Lower leg skin (tissue), 4 donors: ENCODE measurements around the gene FANCC. TPM values are rescaled to one million over a fixed set of nuclear protein-coding genes. Genes with fewer than 3 reads are reported as not detected.

Experiments
- DNase-seq, 2 donors: peaks; one replicate each; pipeline ENCODE4 v3.0.0-alpha.2; 2019; ENCODE audit warnings: low spot score in 2 of 2
- H3K4me3 ChIP-seq: fragments of 200-600 bp; sonication (generic); 2 replicates; pipeline ENCODE4 v1.5.1; 2017; ENCODE audit warnings: mild to moderate bottlenecking, low read depth; ENCODE audit not compliant: poor library complexity, severe bottlenecking
- POLR2A ChIP-seq, 2 donors: fragments of 450-650 bp; IDR thresholded peaks; one replicate each; pipeline ENCODE4 v1.6.1; 2016 to 2017; ENCODE audit warnings: antibody characterized with exemption in 2 of 2, mild to moderate bottlenecking in 1 of 2, moderate library complexity in 1 of 2
- WGBS, 2 donors: methylation state at CpG; one replicate each; pipeline ENCODE4 v1.1.5; 2018; 5-methylcytosine and 5-hydroxymethylcytosine counted together
- intact Hi-C: fragments of 100-400 bp; cut with DNase I; formaldehyde crosslinking; loops from one replicate; pipeline ENCODE4 v1.15.0; 2023; ENCODE audit warnings: low total_unique reads
- microRNA counts, 2 donors: library from miRNA; unstranded; fragments of <30 nt; microRNA quantifications; one replicate each; lab custom pipeline; 2016
- microRNA-seq, 2 donors: library from miRNA; unstranded; fragments of <30 nt; microRNA quantifications; one replicate each; pipeline ENCODE4, GENCODE V29; 2016; ENCODE audit warnings: borderline replicate concordance in 2 of 2, borderline number of aligned reads in 1 of 2
- total RNA-seq, 4 donors: library from RNA; depleted of rRNA; stranded (reverse); fragments of >200 nt; gene quantifications; one replicate each; pipeline ENCODE4 v1.1.0, GENCODE V29; 2016
- TF ChIP-seq, protein P1 (sequence below), 3 donors: fragments of 450-650 bp; IDR thresholded peaks; one replicate each; pipeline ENCODE4 v1.5.1; 2016; ENCODE audit warnings: antibody characterized with exemption in 3 of 3, mild to moderate bottlenecking in 3 of 3, moderate library complexity in 2 of 3

FANCC gene
- total RNA-seq, 4 donors from 2014 or later = 6.7 to 10.2 (median 8.1) TPM

DNA sequence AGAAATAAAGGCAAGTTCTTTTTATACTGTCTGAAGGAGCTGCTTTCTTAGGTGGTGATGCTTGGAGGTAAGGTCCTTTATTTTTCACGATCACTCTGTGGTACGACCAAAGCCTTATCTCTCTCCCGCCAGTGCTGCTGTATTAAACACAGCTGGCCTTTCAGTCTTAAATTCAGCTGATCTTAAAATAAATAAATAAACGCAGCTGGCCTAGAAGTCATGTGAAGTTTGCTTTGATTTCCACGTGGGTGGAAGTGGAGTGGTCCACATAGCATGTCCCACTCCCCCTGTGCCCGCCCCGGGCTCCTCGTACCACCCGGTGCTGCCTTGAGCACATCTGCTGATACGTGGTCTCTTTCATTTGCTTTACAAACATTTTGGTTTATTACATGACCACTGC, 260.4 kb downstream of the FANCC start:
- 45 to 47% methylated on average over 10 of the region's 10 CpGs for WGBS, 2 donors
- TF ChIP-seq, protein P1, sequence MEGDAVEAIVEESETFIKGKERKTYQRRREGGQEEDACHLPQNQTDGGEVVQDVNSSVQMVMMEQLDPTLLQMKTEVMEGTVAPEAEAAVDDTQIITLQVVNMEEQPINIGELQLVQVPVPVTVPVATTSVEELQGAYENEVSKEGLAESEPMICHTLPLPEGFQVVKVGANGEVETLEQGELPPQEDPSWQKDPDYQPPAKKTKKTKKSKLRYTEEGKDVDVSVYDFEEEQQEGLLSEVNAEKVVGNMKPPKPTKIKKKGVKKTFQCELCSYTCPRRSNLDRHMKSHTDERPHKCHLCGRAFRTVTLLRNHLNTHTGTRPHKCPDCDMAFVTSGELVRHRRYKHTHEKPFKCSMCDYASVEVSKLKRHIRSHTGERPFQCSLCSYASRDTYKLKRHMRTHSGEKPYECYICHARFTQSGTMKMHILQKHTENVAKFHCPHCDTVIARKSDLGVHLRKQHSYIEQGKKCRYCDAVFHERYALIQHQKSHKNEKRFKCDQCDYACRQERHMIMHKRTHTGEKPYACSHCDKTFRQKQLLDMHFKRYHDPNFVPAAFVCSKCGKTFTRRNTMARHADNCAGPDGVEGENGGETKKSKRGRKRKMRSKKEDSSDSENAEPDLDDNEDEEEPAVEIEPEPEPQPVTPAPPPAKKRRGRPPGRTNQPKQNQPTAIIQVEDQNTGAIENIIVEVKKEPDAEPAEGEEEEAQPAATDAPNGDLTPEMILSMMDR (IDR thresholded peaks at IDR 0.05) = no peak
- no peak for TF ChIP-seq POLR2A (IDR thresholded peaks at IDR 0.05)
- DNase-seq = no peak
- H3K4me3 ChIP-seq = no peak overlapping the region
- intact Hi-C loops = no loop called here

DNA sequence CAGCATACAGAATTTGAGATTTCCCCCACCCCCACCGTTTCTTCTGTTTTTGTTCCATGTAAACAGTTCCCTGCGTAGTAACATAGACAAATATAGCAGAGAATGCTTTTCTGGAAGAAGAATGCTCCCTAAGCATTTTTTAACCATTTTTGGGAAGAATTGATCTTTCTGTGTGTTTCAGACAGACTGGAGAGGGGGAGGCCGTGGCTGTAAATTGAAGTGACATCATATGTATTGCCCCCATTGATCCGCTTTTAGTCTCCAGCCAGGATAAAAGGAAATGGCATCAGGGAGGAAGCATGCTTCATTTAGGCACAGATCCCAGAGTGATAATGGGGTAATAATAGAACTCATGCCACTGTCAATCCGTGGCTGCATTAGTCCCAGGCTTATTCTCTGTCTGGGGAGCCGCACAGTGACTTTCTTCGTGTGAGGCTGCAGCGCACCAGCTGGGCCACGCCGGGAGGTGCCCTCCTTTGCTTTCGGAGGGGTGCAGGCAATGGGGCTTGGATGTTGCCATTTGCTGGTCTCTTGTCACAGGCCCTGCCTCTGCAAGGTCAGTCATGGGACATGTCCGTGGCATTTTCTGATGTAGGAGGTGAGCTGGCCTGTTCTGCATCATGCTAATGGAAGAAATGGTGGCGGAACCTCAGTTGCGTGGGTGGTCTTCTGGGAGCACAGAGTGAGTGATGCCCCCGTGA, 261.5 kb downstream of the FANCC start:
- intact Hi-C loops = no loop called here
- TF ChIP-seq, protein P1 (IDR thresholded peaks at IDR 0.05) = no peak
- no peak for TF ChIP-seq POLR2A (IDR thresholded peaks at IDR 0.05)
- no peak overlapping the region for H3K4me3 ChIP-seq
- WGBS, 2 donors = 23 to 34% methylated on average over 15 of the region's 15 CpGs
- no peak for DNase-seq

DNA sequence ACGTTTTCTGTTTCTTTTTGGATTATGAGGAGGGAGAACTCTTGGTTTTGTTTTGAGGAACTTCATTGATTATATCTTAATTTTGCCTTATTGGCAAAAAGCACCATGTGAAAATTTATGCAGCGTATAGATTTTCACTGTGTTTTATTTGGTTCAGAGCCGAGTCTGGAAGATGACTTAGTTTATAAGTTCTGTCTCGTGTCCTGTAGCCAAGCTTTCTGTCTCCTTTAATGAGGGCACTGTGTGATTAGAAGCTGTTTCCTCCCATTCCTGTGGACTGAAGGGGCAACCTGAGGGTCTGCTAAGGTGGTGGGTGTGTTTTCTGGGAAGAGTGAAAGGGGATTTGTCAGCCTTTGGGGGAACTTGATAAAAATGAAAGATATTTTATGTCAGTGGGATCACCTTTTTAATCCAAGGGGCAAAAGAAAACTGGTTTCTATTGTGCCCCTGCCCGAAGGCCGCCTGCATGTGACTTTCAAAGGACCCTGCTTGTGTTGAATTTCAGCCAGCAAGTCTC, 262.1 kb downstream of the FANCC start:
- 15 to 21% methylated on average over 6 of the region's 6 CpGs for WGBS, 2 donors
- H3K4me3 ChIP-seq = no peak overlapping the region
- no peak for DNase-seq
- TF ChIP-seq, protein P1 (IDR thresholded peaks at IDR 0.05) = no peak
- TF ChIP-seq POLR2A (IDR thresholded peaks at IDR 0.05) = no peak
- intact Hi-C loops = no loop called here

DNA sequence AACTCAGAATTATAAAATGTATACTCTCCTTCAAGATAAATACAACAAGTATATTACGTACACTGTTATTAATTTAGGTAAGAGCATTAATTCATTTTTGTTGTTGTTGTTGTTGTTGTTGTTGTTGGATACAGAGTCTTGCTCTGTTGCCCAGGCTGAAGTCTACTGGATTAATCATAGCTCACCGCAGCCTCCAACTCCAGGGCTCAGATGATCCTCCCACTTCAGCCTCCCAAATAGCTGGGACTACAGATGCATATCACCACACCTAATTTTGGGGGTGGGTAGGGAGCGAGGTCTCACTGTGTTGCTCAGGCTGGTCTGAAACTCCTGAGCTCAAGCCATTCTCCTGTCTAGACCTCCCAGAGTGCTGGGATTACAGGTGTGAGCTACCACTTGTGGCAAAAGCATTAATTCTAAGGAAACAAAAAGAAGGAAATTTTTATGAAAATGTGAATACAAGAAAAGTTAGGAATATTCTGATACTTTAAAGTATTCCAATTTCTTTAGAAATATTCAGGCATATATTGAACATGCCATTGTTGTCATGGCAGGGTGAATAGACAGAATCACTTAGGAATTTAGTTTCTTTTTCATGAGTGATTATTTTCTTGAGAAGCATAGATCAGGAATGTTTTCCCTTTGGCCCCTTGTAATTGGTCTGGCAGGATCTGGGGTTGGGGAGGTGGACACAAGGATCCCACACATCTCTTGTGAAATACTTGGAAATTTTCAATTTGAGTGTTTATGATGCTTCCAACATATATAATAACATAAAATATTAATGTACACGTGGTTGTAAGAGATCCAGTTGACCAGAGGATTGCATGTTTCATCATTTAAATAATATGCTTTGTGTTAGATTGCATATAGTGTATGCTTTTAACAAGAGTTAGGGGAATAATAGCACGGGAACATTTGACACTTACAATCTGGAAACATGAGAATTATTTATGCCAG, 263.6 kb downstream of the FANCC start:
- no peak for DNase-seq
- no peak overlapping the region for H3K4me3 ChIP-seq
- 59 to 70% methylated on average over 5 of the region's 5 CpGs for WGBS, 2 donors
- TF ChIP-seq, protein P1 (IDR thresholded peaks at IDR 0.05) = no peak
- no peak for TF ChIP-seq POLR2A (IDR thresholded peaks at IDR 0.05)
- intact Hi-C loops = no loop called here

DNA sequence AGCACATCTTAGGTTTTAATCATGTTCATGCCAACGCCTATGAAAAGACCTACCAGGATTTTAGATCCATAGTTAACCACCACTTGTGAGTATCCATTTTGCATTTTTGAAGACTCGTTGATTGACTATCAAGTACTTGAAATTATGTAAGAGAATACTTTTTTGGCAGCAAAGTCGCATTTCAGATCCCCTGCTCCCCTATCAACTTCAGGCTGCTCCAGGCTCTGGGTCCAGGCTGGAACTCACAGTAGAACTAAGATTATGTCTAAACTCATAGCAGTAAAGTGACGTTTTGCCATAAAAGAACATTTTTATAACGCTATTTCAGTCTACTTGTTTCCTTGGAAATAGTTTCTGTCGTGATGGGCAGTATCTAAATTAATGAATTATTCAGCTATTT, 267.7 kb downstream of the FANCC start:
- WGBS, 2 donors = 37 to 40% methylated on average over 6 of the region's 6 CpGs
- intact Hi-C loops = no loop called here
- H3K4me3 ChIP-seq = no peak overlapping the region
- TF ChIP-seq, protein P1 (IDR thresholded peaks at IDR 0.05) = no peak
- no peak for TF ChIP-seq POLR2A (IDR thresholded peaks at IDR 0.05)
- DNase-seq = no peak

MicroRNAs encoded within 50 kb of the gene (microRNA counts, 767-probe panel; counts per million panel counts)
- microRNA hsa-miR-23b-3p (lab: Ali Mortazavi, UCI) (15,333 to 18,079 counts per million in 2 donors), microRNA hsa-miR-27b-3p (lab: Ali Mortazavi, UCI) (12,662 to 14,892 counts per million in 2 donors)

Small RNA genes within 50 kb of the gene (microRNA-seq; reads per million reads assigned to microRNA genes)
- gene MIR23B = 126,909 to 154,648 reads per million in 2 donors
- 0 reads per million in 2 donors for gene MIR24-1
- 12,519 to 12,623 reads per million in 2 donors for gene MIR27B
- 0 reads per million in 2 donors for gene MIR3074
- gene MIR6081 = 0 reads per million in 2 donors

Other genes starting within 250 kb of the FANCC start
- 10 to 100 TPM; 16.5 to 25.6 (median 20.9) TPM for gene PTCH1, start 199.3 kb upstream of the FANCC start, total RNA-seq